Measurements from ENCODE around the gene PTPN9.
"Not testable (repeated sequence)": the region's sequence is repeated elsewhere in the genome, so short reads cannot be mapped to it uniquely, and the experiment has no call there.

The PTPN9 gene

GRCh38 chr15:75450307-75451201 lies 128.6 kb downstream of the PTPN9 start:
- no peak for DNase-seq (ENCODE audit: insufficient read length, low spot score)
- no peak for FAIRE-seq
- TF ChIP-seq CTCF (IDR thresholded peaks at IDR 0.05; ENCODE audit: insufficient read depth, missing control alignments), result no peak

- DNase-seq (ENCODE audit: insufficient read length, low spot score), result no peak
- TF ChIP-seq CTCF (IDR thresholded peaks at IDR 0.05; ENCODE audit: insufficient read depth, missing control alignments), result no peak
- FAIRE-seq, result no peak
Observed at GRCh38 chr15:75449585-75450306, 129.4 kb downstream of the PTPN9 start.

- not testable (repeated sequence) for DNase-seq (ENCODE audit: insufficient read length, low spot score); FAIRE-seq
Observed at GRCh38 chr15:75448171-75448570, 130.9 kb downstream of the PTPN9 start.

GRCh38 chr15:75446151-75446550 lies 133.0 kb downstream of the PTPN9 start:
- no peak for TF ChIP-seq CTCF (IDR thresholded peaks at IDR 0.05; ENCODE audit: insufficient read depth, missing control alignments)
- DNase-seq (ENCODE audit: insufficient read length, low spot score) (no peak), FAIRE-seq (no peak)

GRCh38 chr15:75445324-75445723 lies 133.8 kb downstream of the PTPN9 start:
- FAIRE-seq, result not testable (repeated sequence)

GRCh38 chr15:75443972-75444453 lies 135.1 kb downstream of the PTPN9 start:
- not testable (repeated sequence) for FAIRE-seq; DNase-seq (ENCODE audit: insufficient read length, low spot score)

More at GRCh38 chr15:75445324-75445723, 133.8 kb downstream of the PTPN9 start:
- not testable (repeated sequence) for DNase-seq (ENCODE audit: insufficient read length, low spot score)

GRCh38 chr15:75437721-75438120 lies 141.4 kb downstream of the PTPN9 start:
- no peak for TF ChIP-seq CTCF (IDR thresholded peaks at IDR 0.05; ENCODE audit: insufficient read depth, missing control alignments)
- FAIRE-seq (no peak), DNase-seq (ENCODE audit: insufficient read length, low spot score) (no peak)

- no peak for FAIRE-seq
- DNase-seq (ENCODE audit: insufficient read length, low spot score), result no peak
- TF ChIP-seq CTCF (IDR thresholded peaks at IDR 0.05; ENCODE audit: insufficient read depth, missing control alignments), result no peak
Observed at GRCh38 chr15:75436881-75437280, 142.2 kb downstream of the PTPN9 start.

All from D721Med (cell line).